HG02981 (cell line): ENCODE data around the gene NEK2.
"Not testable (repeated sequence)": the region's sequence is repeated elsewhere in the genome, so short reads cannot be mapped to it uniquely, and the experiment has no call there.

Source experiments
- ATAC-seq: cut with Tn5 transposase; IDR thresholded peaks from one replicate; pipeline ENCODE4 v1.9.1; 2021; ENCODE audit warnings: mild to moderate bottlenecking, moderate library complexity; ENCODE audit not compliant: unreplicated experiment

NEK2 gene

DNA sequence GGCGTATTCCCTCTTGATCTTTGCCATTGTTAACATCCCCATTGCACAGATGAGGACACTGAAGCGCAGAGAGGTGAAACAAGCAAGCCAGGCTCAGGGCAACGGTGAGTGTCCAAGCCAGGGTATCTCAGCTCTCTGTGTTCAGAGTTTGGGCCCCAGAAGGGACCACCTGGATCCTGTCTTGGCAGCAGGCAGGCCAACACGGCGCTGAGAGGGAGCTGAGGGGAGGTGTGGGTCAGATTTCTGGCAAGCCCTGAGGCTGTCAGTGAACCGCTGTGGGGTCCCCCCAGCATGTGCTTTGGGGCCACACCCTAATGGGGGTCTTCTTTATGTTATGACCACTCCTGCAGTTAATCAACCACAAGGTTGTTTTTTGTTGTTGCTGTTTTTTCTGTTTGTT is 23.1 kb downstream of the NEK2 start:
- no peak for ATAC-seq

DNA sequence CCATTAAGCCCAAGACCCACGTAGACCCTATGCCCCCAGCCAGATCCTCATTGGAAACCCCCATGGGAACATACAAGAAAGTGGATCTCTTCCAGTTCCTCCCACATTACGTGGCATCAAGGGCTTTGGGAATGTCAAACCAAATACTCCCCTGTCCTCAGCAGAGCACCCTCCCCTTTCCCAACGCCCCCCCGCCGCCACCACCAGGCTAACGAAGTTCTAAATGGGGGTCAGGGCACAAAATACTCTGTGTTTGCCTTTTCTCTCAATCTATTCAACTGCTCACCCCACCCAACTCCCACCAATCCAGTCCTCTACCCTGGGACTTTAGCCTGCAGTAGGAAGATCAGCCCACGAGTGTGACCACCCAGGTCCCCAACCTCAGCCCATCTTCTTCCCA is 24.5 kb downstream of the NEK2 start:
- ATAC-seq: no peak

DNA sequence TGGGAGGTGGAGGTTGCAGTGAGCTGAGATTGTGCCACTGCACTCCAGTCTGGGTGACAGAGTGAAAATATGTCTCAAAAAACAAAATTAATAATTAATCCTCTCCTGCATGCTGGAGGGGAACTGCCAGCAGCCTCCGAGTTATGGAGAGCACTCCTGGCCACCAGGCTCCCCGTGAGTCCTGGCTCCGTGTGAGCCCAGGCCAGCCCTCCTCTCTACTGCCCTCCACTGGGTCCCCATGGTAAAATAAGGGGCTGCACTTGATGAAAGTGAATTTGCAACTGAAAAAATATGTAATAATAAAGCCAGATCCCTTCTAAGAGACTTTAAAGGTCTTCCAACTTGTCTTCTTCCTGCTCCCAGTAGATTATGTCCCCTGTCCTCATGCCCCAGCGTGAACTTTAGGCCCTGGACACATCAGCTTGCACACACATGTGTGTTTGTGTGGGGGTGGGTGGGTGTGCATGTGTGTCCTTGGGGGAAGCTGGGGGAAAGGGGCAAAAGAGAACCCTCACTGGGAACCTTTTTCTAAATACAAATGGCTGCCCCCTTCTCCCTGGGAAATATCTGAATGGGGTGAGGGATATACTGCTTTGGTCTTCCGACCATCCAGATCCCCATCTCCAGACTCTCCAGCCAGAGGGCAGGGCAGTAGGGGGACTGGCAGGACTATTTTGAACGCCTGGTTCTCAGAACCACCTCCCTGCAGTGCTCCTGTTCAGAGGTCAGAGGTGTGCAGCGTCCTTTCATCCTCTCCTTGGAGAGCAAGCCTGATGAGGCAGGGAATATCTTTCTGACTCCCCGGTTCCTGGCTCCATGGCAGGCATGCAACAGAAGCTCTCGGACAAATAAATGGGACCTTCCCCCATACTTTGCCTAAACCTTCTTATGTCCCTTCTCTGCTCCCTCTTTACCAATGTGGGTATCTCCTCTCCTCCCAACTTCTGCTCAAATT is 26.2 kb downstream of the NEK2 start:
- no peak for ATAC-seq

- no peak for ATAC-seq
These were observed 27.1 kb downstream of the NEK2 start for GRCh38 chr1:211648336-211648735.

DNA sequence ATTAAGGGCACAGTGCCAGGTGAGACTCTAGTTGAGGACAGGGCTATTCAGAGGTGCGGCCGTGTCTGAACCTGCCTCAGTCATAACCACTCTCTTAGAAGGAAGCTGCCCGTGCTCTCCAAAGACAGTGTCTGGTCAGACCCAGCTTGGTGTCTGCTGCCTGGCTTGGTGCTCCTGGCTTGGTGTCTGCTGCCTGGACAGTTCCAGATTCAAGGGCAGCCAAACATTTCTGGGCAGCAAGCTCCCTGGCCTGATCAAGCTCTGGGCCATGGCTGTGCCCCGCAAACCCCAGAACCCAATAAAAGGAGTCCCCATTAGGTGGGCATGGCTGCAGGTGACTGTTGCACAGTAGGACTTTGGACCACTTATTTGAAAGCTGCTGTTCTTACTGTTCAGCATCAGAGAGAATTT is 27.7 kb downstream of the NEK2 start:
- ATAC-seq: no peak

DNA sequence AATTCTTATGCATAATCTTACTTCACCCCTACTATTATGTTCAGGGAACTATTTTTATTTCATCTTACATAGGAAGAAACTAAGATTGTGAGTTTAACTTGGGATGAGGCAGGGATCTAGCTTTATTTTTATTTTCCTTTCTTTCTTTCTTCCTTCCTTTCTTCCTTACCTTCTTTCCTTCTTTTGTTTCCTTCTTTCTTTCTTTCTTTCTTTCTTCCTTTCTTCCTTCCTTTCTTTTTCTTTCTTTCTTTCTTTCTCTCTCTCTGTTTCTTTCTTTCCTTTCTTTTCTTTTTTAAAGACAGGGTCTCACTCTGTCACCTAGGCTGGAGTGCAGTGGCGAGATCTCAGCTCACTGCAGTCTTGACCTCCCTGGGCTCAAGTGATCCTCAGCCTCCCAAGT is 28.9 kb downstream of the NEK2 start:
- no peak for ATAC-seq

DNA sequence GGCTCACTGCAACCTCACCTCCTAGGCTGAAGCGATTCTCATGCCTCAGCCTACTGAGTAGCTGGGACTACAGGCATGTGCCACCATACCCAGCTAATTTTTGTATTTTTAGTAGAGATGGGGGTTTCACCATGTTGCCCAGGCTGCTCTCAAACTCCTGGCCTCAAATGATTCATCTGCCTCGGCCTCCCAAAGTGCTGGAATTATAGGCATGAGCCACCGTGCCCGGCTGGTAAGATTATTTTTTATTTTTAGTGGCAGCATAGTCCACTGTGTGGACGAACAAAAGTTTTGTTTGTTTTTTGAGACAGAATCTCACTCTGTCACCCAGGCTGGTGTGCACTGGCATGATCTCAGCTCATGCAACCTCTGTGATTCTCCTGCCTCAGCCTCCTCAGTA is 29.8 kb downstream of the NEK2 start:
- ATAC-seq: not testable (repeated sequence)

DNA sequence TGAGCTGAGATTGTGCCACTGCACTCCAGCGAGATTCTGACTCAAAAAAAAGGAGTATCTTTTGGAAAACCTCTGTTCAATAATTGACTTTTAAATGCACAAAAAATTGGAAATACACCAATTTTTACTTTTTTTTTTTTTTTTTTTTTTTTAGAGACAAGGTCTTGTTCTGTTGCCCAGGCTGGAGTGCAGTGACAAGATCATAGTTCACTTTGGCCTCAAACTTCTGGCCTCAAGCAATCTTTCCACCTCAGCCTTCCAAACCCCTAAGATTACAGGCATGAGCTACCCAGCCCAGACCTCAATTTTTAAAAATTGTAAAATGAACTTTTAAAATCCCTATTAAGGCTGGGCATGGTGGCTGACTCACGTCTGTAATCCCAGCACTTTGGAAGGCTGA is 30.8 kb downstream of the NEK2 start:
- ATAC-seq: no peak

DNA sequence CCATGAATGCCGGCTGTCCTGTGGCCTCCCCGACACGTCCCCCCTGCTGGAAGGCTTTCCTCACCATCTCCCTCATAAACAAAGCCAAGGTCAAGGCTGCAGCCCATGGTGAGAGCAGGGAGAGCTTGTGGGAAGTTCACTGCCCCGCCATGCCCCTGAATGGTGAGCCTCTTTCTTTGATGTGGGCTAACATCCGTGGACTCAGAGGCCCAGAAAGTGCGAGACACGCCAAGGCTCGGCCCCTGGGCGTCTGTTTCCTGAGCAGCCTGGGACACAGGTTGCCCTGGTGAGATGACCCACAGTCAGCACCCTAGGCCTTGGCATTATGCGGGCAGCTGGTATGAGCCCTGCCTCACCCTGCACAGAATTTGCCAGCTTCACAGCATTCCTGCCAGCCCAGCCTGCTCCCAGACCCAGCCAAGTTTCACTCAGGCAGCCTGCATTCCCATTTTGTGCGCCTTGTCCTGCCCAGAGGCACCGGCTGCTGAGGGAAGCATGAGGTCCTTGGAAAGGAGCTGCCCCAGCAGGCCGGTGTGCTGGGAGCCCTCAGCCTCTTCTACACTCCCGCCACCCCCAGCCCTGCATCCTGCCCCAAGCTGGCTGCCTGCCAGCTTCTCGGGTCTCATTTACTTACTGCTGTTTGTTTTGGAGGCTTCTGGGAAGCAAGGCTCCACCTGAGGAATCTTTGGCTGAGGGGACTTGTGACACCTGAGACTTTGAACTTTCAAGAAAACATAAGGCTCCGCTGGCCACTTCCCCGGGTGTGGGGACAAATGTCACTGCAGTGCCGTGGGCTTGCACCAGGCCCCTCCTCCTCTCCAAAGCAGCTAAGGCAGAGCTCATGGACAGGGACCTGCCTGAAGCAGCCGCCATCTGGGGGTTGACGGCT is 31.9 kb downstream of the NEK2 start:
- no peak for ATAC-seq

DNA sequence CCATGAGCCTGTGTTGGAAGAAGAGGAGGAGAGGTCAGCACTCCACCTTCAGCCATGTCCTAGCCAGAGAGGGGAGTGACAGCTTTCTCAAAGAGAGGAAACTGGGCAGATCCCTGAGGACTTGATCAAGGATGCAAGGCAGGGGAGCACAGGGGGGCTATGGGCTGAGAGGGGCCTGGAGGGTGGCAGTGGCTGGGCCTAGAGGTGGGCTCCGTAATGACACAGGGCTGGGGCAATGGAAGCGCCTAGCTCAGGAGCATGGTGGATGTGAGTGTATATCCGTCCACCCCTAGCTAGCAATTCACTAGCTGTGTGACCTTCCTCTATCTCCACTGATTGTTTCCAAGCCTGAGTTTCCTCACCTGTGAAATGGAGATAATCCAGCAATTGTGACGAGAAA is 32.6 kb downstream of the NEK2 start:
- ATAC-seq: no peak

DNA sequence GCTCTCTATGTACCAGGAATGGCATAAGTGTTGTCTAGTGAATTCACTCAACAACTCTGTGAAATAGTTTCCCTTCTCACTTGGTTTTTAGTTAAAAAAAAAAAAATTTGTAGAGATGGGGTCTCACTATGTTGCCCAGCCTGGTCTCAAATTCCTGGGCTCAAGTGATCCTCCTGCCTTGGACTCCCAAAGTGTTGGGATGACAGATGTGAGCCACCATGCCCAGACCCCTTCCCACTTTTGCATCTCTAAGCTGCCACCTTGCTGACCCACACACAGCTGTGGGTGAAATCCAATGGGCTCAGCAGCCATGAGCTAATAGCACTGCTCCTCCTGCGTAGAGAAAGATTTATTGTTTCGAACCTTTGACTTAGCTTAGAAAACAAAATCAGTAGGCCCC is 33.5 kb downstream of the NEK2 start:
- ATAC-seq: no peak

DNA sequence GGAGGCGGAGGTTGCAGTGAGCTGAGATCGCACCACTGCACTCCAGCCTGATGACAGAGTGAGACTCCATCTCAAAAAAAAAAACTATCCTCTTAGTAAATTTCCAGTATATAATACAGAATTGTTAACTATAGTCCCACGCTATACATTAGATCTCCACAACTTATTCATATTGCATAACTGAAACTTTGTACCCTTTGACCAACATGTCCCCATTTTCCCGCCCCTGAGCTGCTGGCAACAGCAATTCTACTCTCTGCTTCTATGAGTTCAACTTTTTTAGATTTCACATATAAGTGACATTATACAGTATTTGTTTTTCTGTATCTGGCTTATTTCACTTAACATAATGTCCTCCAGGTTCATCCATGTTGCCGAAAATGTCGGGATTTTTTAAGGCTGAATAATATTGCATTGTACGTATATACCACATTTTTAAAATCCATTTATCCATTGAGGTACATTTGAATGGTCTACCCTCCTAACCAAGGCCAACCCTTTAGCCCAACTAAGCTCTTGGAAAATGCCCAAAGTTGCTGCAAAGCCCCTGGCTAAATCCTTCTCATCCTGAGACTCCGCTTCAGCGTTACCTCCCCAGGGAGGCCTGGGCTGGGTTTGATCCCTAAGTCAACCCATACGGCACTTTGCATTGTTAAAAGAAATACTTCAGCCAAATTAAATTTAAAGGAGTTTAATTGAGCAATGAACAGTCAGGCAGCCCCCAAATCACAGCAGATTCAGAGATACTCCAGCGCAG is 34.2 kb downstream of the NEK2 start:
- no peak for ATAC-seq

- no peak for ATAC-seq
These were observed 35.2 kb downstream of the NEK2 start for GRCh38 chr1:211640301-211640630.

GRCh38 chr1:211639475-211640300 is 35.7 kb downstream of the NEK2 start:
- ATAC-seq: no peak

DNA sequence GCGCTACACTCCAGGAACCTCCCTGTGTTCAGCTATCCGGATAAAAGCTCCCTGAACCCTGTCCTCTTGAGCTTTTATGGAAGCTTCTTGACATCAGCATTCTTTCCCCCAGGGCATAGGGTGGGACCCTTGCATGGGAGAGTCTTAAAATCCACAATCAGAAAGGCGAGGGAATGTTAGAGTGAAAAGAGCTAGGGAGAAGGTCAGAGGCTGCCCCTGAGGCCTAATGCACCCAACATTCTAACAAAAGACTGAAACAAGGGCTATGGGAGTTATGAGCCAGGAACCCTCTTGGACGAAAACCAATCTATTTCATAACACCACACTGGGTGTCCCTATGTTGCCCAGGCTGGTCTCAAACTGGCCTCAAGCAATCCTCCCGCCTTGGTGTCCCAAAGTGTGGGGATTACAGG is 36.7 kb downstream of the NEK2 start:
- ATAC-seq: no peak

DNA sequence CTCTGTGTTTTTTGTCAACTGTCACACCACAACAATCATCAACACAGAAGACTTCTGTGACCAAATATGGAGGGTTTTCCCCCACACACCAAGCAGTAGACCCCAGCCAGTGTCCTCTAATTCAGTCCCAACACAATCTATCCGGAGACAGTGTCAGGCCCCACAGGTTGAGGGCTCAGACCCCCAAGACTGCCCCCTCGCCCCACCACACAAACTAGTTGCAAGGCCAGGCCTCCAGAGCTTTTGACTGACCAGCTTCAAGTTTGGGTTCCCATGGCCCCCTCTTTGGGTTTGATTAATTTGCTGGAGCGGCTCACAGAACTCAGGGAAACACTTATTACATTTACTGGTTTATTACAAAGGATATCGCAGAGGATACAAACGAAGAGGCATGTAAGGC is 37.2 kb downstream of the NEK2 start:
- no peak for ATAC-seq

- no peak for ATAC-seq
These were observed 38.4 kb downstream of the NEK2 start for GRCh38 chr1:211637066-211637465.

GRCh38 chr1:211636575-211637029 is 38.8 kb downstream of the NEK2 start:
- not testable (repeated sequence) for ATAC-seq

- ATAC-seq: no peak
These were observed 39.7 kb downstream of the NEK2 start for GRCh38 chr1:211635597-211636205.

DNA sequence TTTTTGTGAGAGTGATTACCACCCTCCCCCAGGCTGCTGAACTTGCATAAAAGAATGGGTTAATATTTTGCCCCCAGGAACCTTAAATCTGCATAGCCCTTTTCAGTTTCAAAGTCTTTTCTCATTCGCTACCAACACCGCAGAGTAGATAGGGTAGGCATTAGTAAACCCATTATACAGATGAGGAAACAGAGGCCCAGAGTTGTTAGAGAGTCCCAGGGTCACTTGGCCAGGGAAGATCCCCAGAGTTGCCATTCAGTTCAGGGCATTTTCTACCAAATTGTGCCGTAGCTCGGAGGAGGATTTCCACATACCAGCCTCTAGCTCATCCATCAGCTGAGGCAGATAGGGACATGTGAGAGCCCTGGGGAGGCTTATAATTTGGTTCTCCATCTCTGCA is 40.5 kb downstream of the NEK2 start:
- no peak for ATAC-seq
